8988T (cell line): Measurements from ENCODE around the gene NDUFA11.

Experiments used
- DNase-seq: peaks from one replicate; pipeline ENCODE4 v3.0.0; 2011

Gene NDUFA11

GRCh38 chr19:5903624-5904351, at the start of gene NDUFA11:
Gene NDUFA11 (minus strand): TSS chr19:5903790. CDS start chr19:5903708, 82 bp downstream.
- peak; percentile 88 for DNase-seq

GRCh38 chr19:5953030-5953589, 49.5 kb upstream of the NDUFA11 start:
- DNase-seq: no peak

- no peak for DNase-seq
These were observed 48.8 kb upstream of the NDUFA11 start for GRCh38 chr19:5952193-5953029.

GRCh38 chr19:5951338-5951861, 47.8 kb upstream of the NDUFA11 start:
- no peak for DNase-seq

DNA sequence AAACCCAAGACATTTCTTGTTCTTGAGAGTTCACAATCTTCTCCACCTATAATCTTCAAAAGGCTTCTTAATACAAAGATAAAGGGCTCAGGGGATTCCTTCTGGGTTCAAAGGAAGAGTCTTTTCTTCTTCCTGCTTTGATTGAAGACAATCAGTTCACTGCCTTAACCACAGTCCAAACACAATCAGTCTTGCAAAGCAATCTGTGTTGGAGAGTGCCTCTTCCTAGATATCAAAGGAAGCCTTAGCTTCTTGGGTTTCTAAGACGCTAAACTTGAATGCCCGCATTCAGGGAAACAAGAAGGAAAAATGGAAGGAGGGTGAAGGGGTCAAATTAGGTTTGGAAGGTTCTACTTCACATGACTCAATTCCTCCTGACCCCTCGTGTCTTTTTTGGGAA, 47.2 kb upstream of the NDUFA11 start:
- DNase-seq: no peak

DNA sequence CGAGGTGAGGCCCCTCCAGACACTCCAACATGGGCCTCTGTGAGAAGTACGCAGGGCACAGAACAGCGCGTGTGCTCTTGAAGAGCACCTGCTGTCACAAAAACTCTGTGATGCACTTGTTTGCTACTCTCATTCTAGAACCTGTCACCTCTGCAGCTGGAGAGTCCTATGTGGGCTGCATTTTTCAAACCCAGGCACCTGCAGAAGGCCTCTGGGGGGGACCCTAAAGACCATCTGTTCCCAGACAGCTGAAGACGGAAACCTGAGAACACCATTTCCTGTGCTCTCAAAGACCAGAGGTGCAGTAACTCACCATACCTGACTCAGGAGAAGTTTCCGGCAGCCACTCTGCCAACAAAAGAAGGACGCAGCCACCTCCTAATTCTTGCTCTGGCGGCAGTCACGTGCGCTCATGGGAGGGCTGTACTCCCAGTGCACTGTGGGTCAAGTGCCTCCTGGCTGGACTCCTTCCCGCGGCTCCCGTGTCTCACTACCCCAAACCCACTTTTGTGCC, 46.3 kb upstream of the NDUFA11 start:
- no peak for DNase-seq

DNA sequence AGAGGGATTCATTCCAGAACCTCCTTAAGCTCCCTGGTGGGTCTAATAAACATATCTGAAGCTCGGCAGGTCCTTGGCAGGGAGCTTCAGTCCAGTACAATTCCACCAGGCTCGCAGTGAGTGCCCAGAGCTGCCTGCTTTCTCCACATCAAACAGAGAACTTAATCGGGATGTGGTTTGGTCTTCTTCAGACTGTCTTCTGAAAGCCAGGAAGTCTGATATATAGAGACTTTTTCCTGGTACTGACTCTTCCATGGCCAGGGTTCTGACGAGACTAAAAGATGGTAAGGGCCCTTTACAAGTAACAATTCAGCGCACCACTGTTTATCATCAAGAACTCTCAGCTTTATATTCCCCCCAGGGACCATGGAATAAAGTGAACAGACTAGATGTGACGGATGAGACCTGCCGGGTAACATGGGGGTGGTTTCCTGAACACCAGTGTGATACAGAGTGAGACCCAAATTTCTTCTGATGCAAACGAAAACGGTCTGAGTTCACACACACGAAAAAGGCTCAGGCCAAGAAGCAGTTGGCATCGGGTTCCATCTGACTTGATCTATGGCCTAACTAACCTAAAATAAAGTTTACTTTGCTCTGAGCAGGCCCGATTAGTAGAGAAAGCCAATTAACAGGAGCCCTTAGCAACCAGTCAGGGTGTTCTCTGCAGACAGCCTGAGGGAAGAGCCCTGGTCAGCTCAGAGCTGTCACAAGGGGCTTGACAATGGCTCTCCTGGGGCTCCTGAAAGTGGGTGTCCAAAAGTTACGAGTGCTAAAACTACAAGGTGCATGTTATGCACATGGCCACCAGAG, 45.4 kb upstream of the NDUFA11 start:
- no peak for DNase-seq

DNA sequence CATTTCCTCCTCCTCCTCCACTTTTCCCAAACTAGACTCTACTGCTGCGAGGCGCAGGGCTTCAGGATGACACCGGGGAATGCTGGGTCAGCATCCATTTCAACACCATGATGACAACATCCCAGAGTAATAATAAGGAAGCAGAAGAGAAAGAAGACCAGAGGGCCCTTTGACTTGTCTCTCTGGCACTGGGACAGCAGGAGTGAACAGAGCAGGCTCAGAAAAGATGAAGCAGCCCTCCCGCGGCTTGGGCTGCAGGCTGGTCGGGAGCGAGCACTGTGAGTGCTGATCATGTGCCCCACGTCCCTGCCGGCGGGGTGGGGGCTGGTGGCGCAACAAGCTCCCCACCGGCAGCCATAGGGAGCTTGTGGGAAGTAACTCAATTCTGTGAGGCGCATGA, 43.8 kb upstream of the NDUFA11 start:
- no peak for DNase-seq

DNA sequence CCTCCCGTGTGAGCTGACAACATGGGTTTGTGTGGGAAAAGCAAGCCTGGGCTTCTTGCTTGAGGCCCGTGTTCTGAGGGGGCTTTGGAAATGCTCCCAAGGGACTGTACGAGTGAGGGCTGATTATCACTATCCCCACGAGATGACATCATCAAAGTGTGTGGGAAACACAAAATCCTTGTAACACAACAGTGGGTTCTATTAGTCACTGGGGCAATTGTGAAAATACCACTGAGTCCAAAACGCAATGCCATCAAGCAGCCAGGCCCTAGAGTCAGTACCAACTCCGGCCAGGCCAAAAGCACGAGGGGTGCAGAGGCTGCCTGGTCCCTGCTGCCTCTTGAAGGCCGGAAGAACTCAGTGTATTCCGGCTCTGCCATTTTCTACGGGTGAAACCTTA, 40.0 kb upstream of the NDUFA11 start:
- no peak for DNase-seq

DNA sequence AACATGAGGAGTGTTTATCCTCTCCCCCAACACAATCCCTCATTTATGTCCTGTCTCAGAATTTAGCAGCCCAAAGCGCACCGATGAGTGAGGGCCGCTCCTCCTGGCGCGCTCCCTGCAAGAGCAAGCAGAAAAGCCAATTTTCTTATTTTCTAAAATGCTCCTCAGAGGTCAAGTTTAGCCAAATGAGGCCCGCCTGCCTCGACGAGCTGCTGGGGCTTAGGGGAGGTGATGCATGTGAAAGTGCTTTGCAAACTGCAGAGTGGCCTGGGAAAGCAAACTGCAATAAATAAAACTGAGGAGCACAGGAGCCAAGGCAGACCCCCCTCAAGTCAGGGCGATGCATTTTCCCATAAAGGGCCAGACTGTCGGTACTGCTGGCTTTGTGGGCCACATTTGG, 39.5 kb upstream of the NDUFA11 start:
- no peak for DNase-seq

- no peak for DNase-seq
These were observed 38.1 kb upstream of the NDUFA11 start for GRCh38 chr19:5941673-5942072.

DNA sequence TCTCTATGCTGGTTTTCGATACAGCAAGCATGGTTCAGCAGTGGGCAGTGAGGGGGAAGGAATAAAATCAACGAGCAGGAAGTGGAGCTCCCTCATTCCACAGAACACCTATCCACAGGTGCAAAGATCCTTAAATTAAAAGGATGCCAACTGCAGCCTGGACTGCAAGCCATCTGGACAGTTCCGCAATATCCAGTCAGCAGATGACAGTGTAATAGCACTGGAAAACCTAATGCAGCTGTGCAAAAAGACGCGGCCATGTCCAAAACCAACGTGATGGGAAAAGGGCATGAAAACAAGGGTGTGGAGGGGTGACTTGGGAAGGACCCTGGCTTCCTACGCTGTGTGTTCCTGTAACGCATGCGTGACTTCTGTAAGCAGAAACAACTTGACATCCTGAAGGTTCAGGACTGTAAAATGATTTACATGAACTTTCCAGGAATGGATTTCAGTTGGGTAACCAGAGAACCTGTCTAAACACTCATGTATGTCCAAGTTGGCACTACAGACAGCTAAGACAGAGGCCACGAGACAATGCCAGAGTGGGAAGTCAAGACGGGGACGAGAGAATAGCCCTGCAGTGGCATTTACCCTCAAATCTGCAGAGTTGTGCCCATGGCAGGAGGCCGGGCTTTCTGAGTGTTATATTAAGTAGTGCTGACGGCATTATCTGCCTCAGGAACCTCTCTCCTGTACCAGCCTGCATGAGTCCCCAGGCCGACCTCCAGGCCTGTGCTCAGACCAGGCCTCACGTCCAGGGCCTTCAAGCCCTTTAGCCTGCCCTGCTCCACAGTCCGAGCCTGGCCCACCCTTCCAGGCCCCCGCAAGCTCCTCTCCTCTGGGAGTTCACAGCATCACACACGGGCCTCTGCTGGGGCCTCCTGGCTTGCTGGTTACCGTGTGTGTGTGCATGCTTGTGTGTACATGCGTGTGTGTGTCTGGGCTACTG, 36.9 kb upstream of the NDUFA11 start:
- DNase-seq: no peak

- DNase-seq: no peak
These were observed 34.0 kb upstream of the NDUFA11 start for GRCh38 chr19:5937550-5937949.

GRCh38 chr19:5936292-5936592, 32.7 kb upstream of the NDUFA11 start:
- DNase-seq: no peak

GRCh38 chr19:5935473-5936291, 32.1 kb upstream of the NDUFA11 start:
- DNase-seq: no peak

DNA sequence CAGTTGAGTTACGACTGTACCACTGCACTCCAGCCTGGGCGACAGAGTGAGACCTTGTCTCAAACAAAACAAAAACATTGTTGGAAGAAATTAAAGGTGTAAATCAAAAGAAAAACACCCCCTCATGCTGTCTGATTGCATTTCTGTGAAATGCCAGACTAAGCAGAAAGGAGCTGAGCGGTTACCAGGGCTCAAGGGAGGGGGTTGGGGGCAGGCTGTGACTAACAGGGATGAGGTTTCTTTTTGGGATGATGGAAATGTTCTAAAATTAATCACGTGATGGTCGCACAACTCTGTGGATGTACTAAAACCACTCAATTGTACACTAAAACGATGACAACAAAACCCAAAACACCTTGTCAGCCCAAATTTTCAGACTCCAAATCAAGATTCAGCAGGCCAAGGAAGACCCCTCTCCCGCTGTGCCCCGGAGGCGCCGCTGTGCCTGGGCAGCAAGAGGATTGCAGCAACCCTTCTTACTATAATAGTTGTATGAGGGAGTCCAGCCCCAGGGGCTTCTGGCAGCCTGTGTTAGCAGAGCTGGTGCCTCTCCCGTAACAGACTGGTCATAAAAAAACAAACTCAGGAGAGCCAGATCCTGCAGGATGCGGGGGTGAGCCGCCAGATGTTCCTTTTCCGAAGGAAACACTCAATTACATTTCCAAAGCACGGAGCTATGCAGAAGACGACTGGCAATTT, 31.3 kb upstream of the NDUFA11 start:
- DNase-seq: no peak

DNA sequence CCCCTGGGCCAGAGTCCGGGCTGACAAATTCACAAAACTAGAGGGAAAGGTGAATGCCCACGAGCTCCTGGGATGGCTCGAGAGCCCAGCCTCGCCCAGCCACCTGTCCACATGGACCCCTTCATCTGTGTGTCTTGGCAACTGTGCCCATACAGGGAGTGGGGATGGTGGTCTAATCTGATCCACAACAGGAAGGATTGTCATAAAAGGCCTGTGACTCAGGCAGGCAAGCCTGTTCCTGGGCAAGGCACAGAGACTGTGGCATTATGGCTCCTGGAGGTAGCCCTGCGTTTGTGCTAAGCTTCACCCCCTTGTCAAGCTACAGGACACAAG, 30.4 kb upstream of the NDUFA11 start:
- DNase-seq: no peak

DNA sequence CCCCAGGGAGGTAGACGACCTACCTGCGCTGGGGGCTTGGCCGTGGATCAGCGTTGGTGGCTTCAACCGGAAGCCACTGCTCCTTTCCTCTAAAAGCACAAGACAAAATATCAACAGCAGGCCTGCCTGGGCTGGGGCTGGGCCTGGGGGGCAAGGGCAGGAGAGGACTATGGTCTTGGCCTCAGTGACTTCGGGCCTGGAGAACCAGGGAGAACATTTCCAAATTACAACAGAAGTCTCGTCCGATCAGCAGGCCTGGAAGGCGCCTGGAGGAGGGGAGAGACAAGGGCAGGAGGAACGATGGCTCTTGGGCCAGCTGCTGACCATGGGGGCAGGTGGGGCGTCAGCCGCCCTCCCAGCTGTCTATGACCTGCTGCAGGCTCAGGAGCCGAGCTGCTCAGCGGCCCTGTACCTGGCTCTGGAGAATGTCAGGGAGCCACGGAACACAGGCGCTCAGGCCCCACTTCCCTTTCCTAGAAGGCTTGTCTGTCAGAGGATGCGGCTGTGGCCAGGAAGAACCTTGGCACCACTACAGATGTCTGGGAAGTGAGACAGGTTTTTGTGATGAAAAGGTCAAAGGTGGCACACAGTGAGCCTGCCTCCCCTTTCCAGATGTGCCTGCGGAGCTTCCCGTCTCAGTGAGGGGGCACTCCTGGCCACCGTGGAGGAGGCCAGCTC, 29.9 kb upstream of the NDUFA11 start:
- DNase-seq: no peak

DNA sequence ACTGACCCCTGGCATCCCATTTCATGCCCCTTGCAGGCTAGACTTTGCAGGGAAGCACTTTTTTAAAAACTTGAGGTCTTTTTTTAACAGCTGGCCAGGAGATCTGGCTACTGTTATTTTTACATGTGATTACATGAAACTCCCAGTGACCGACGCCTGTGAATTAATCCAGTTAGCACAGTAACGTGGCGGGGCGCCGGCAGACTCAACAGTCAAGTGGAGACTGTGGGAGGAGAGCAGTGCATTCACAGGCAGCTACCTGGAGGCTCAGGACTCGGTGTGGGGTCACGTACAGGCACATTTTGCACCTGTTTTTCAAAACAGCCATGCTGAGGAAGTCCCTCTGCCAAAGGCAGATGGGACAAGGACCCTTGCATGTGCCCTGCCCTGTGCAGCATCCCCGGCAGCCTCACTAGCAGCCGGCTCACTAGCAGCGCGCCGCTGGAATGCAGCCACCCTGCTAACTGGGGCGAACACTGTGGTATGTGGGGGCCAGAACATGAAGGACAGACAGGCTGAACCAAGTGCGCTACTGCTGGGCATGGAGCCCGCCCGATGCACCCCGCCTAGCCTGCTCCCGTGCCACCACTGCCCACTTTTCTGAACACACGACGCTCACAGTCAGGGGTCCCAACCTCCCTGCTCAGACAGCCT, 29.1 kb upstream of the NDUFA11 start:
- no peak for DNase-seq
